ENCODE results near the gene MED9. TPM values are rescaled to one million over a fixed set of nuclear protein-coding genes. Genes with fewer than 3 reads are reported as not detected.
"Not testable (repeated sequence)": the region's sequence is repeated elsewhere in the genome, so short reads cannot be mapped to it uniquely, and the experiment has no call there.

The MED9 gene
- total and polyA plus RNA-seq, 7 donors, result 9.7 to 17.9 (median 15.3) TPM

DNA sequence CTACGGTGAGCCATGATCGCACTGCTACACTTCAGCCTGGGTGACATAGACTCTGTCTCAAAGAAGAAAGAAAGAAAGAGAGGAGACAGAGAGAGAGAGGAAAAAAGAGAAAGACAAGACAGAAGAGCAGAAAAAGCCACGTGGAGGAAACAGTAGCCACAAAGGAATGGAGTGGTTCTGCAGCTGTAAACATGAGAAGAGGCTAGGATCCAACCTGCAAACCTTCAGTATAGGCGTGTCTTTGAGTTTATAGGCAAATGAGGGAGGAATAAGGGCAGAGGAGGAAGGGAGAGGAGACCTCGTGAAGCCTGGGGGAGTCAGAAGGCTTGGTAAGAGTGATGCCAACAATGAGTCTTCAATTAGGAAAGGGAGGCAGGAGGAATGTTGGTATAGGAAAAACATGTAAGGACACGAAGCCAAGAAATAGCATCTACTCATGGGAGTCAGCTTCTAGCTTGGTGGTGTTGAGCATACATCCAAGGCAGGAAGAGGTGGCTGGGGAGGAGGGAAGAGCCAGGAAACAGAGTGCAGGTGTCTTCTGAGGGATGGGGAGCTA lies 3.9 kb downstream of the MED9 start:
- 57 to 62% methylated on average over 6 of the region's 6 CpGs for WGBS, 2 donors
- H3K36me3 ChIP-seq, result peaks cover 0 to 15% (median 0%) of the 10 kb centered on the region in 4 donors
- intact Hi-C loops (cut with DNase I), result no loop called here
- no peaks in the 10 kb centered on the region for H3K27me3 ChIP-seq
- no peaks in the 10 kb centered on the region for H3K9me3 ChIP-seq
- TF ChIP-seq POLR2AphosphoS5 (IDR thresholded peaks at IDR 0.05) (no peak), POLR2A (IDR thresholded peaks at IDR 0.05) (no peak), EP300 (IDR thresholded peaks at IDR 0.05) (no peak)
- TF ChIP-seq, protein P1, sequence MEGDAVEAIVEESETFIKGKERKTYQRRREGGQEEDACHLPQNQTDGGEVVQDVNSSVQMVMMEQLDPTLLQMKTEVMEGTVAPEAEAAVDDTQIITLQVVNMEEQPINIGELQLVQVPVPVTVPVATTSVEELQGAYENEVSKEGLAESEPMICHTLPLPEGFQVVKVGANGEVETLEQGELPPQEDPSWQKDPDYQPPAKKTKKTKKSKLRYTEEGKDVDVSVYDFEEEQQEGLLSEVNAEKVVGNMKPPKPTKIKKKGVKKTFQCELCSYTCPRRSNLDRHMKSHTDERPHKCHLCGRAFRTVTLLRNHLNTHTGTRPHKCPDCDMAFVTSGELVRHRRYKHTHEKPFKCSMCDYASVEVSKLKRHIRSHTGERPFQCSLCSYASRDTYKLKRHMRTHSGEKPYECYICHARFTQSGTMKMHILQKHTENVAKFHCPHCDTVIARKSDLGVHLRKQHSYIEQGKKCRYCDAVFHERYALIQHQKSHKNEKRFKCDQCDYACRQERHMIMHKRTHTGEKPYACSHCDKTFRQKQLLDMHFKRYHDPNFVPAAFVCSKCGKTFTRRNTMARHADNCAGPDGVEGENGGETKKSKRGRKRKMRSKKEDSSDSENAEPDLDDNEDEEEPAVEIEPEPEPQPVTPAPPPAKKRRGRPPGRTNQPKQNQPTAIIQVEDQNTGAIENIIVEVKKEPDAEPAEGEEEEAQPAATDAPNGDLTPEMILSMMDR (IDR thresholded peaks at IDR 0.05), result no peak
- peaks cover 0 to 50% (median 28%) of the 10 kb centered on the region in 4 donors for H3K4me1 ChIP-seq
- no peak overlapping the region for H3K4me3 ChIP-seq
- H3K27ac ChIP-seq, result no peak overlapping the region
- no peak for DNase-seq

DNA sequence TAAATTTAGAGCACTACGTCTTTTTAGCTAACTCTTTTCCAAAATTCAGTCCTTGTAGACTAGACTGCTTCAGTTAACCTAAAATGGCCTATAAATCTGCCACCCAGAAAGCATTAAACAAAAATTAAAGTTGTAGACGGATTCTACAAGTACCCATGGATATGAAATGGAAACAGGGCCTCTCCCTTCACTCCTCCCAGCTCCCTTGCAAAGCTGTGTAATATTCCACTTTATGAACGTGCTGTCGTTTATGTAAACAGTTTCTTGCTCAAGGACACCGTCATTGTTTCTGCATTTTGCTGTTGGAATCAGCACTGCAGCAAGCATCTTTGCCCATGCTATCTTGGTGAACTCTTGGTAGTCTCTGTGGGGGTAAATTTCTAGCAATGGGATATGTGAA lies 5.1 kb downstream of the MED9 start:
- intact Hi-C loops (cut with DNase I), result no loop called here
- WGBS, 2 donors, result 58 to 82% methylated on average over 5 of the region's 5 CpGs
- no peak for DNase-seq
- H3K36me3 ChIP-seq, result peaks cover 0 to 22% (median 0%) of the 10 kb centered on the region in 4 donors
- no peaks in the 10 kb centered on the region for H3K27me3 ChIP-seq
- peaks cover 0 to 50% (median 25%) of the 10 kb centered on the region in 4 donors for H3K4me1 ChIP-seq
- H3K4me3 ChIP-seq, result no peak overlapping the region
- no peak overlapping the region for H3K27ac ChIP-seq
- no peaks in the 10 kb centered on the region for H3K9me3 ChIP-seq
- TF ChIP-seq EP300 (IDR thresholded peaks at IDR 0.05), result no peak
- TF ChIP-seq POLR2AphosphoS5 (IDR thresholded peaks at IDR 0.05), result no peak
- TF ChIP-seq, protein P1 (IDR thresholded peaks at IDR 0.05), result no peak
- no peak for TF ChIP-seq POLR2A (IDR thresholded peaks at IDR 0.05)

DNA sequence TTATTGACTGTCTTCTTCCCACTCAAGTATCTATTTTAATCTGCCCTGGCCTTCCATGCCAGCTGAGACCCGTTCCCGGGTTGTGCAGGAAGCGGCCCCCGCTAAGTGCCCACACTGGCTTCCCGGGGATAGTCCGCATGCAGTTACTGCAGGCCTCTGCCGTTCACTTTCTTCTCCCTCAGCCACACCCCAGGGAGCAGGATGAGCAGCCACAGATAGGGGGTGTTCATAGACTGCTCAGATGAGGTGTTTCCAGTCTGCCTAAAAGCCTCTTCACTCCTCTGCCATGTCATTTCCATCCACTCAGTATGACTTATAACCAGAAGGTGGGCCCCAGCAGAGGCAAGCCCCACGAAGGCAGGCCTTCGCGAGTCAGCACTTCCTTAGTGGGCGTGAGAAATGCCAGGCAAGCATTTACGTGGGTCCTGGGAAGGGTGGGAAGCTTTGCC lies 7.7 kb downstream of the MED9 start:
- no peak for TF ChIP-seq EP300 (IDR thresholded peaks at IDR 0.05)
- TF ChIP-seq POLR2AphosphoS5 (IDR thresholded peaks at IDR 0.05), result no peak
- no peak for TF ChIP-seq POLR2A (IDR thresholded peaks at IDR 0.05)
- TF ChIP-seq, protein P1 (IDR thresholded peaks at IDR 0.05), result no peak
- WGBS, 2 donors, result 49 to 79% methylated on average over 12 of the region's 12 CpGs
- no peaks in the 10 kb centered on the region for H3K27me3 ChIP-seq
- peaks cover 0 to 37% (median 4%) of the 10 kb centered on the region in 4 donors for H3K36me3 ChIP-seq
- H3K4me1 ChIP-seq, result peaks cover 0 to 28% (median 3%) of the 10 kb centered on the region in 4 donors
- intact Hi-C loops (cut with DNase I), result no loop called here
- H3K9me3 ChIP-seq, result no peaks in the 10 kb centered on the region
- no peak overlapping the region for H3K27ac ChIP-seq
- H3K4me3 ChIP-seq, result no peak overlapping the region
- DNase-seq, result no peak

DNA sequence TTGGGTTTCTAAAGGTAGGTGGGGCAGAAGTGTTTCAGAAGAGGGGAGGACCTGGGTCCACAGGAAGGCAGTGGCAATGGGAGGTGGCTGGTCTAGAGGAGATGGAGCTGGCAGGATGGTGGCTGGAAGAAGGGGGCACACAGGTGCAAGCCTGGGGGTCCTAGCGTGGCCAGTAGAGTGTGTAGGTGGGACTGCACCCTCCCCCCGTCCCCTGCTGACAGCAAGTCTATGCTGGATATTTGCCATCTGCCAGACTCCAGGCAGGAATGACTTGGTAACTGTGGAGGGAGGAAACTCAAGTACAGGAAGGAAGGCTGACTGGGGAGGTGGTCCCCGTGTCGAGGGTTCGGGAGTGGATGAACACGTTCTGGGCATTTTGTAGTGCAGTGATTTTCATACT lies 8.6 kb downstream of the MED9 start:
- 94% methylated on average over 6 of the region's 6 CpGs for WGBS, 2 donors
- H3K4me1 ChIP-seq, result peaks cover 0 to 19% (median 0%) of the 10 kb centered on the region in 4 donors
- no peaks in the 10 kb centered on the region for H3K27me3 ChIP-seq
- H3K4me3 ChIP-seq, result no peak overlapping the region
- peaks cover 0 to 37% (median 4%) of the 10 kb centered on the region in 4 donors for H3K36me3 ChIP-seq
- no peaks in the 10 kb centered on the region for H3K9me3 ChIP-seq
- no peak overlapping the region for H3K27ac ChIP-seq
- intact Hi-C loops (cut with DNase I), result no loop called here
- DNase-seq, result no peak
- no peak for TF ChIP-seq POLR2A (IDR thresholded peaks at IDR 0.05)
- TF ChIP-seq, protein P1 (IDR thresholded peaks at IDR 0.05), result no peak
- no peak for TF ChIP-seq POLR2AphosphoS5 (IDR thresholded peaks at IDR 0.05)
- no peak for TF ChIP-seq EP300 (IDR thresholded peaks at IDR 0.05)

DNA sequence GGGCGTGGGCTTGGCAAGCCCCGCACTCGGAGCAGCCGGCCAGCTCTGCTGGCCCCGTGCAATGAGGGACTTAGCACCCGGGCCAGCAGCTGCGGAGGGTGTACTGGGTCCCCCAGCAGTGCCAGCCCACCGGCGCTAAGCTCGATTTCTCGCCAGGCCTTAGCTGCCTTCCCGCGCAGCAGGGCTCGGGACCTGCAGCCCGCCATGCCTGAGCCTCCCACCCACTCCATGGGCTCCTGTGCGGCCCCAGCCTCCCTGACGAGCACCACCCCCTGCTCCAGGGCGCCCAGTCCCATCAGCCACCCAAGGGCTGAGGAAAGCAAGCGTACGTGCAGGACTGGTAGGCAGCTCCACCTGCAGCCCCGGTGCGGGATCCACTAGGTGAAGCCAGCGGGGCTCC lies 9.6 kb downstream of the MED9 start:
- H3K27me3 ChIP-seq; intact Hi-C loops (cut with DNase I); H3K4me1 ChIP-seq; H3K4me3 ChIP-seq; H3K9me3 ChIP-seq; H3K27ac ChIP-seq; DNase-seq: not testable (repeated sequence)
- 96 to 98% methylated on average over 23 of the region's 23 CpGs for WGBS, 2 donors
- H3K36me3 ChIP-seq, result peaks cover 0 to 43% (median 6%) of the 10 kb centered on the region in 4 donors
